Caco-2 (cell line): ENCODE measurements around the gene ROS1. TPM values are rescaled to one million over a fixed set of nuclear protein-coding genes. Genes with fewer than 3 reads are reported as not detected.

Experiments used
- BruUV-seq: library from RNA; stranded (reverse); fragments of 400-500 nt; replicated peaks from 2 replicates; lab custom pipeline; 2021; lab: Mats Ljungman, UMichigan
- CTCF ChIA-PET: fragments of 300-600 bp; sonication (Branson Sonifier 250); formaldehyde crosslinking; loops from one replicate; lab custom pipeline; 2022; ENCODE audit warnings: antibody characterized with exemption; lab: Charles Lee
- POLR2A ChIA-PET: fragments of 300-600 bp; sonication (Branson Sonifier 250); formaldehyde crosslinking; loops from one replicate; lab custom pipeline; 2022; ENCODE audit warnings: antibody characterized with exemption; lab: Charles Lee
- DNase-seq, 2 experiments: peaks; one replicate each; pipeline versions ENCODE4 v3.0.0 to v3.0.0-alpha.2; 2020 to 2022
- H3K27me3 ChIP-seq: replicated peaks from 2 replicates; pipeline ENCODE4 v1.6.0; 2011; ENCODE audit warnings: low read length; ENCODE audit not compliant: control insufficient read depth, insufficient read depth
- H3K36me3 ChIP-seq: 2 replicates; pipeline ENCODE4 v1.5.1; 2011; ENCODE audit warnings: low read length; ENCODE audit not compliant: control insufficient read depth, insufficient read depth
- H3K4me1 ChIP-seq: fragments of 250-450 bp; sonication (Bioruptor Pico); 2 replicates; pipeline ENCODE4 v1.5.1; 2020; ENCODE audit warnings: mild to moderate bottlenecking
- H3K4me3 ChIP-seq: 2 replicates; pipeline ENCODE4 v1.5.1; 2011; ENCODE audit warnings: low read depth, mild to moderate bottlenecking, control low read depth, low read length
- H3K9me3 ChIP-seq: fragments of 250-450 bp; sonication (Bioruptor Pico); 2 replicates; pipeline ENCODE4 v1.5.1; 2020; ENCODE audit warnings: mild to moderate bottlenecking, moderate library complexity
- H3K27ac Mint-ChIP-seq: one replicate; pipeline ENCODE4 v1.8.0; 2022; ENCODE audit warnings: mixed read lengths; ENCODE audit not compliant: unreplicated experiment
- H3K27me3 Mint-ChIP-seq: one replicate; pipeline ENCODE4 v1.8.0; 2022; ENCODE audit warnings: mixed read lengths; ENCODE audit not compliant: insufficient read depth, unreplicated experiment
- H3K36me3 Mint-ChIP-seq: one replicate; pipeline ENCODE4 v1.8.0; 2022; ENCODE audit warnings: mild to moderate bottlenecking, mixed read lengths; ENCODE audit not compliant: insufficient read depth, unreplicated experiment
- H3K4me1 Mint-ChIP-seq: one replicate; pipeline ENCODE4 v1.8.0; 2022; ENCODE audit warnings: low read depth, mixed read lengths; ENCODE audit not compliant: unreplicated experiment
- H3K4me3 Mint-ChIP-seq: one replicate; pipeline ENCODE4 v1.8.0; 2022; ENCODE audit warnings: mild to moderate bottlenecking, moderate library complexity, mixed read lengths; ENCODE audit not compliant: unreplicated experiment
- H3K9me3 Mint-ChIP-seq: one replicate; pipeline ENCODE4 v1.8.0; 2022; ENCODE audit warnings: mixed read lengths; ENCODE audit not compliant: unreplicated experiment
- intact Hi-C: fragments of 100-400 bp; cut with micrococcal nuclease; formaldehyde crosslinking; loops from one replicate; pipeline ENCODE4 v1.10.0; 2022; ENCODE audit not compliant: unreplicated experiment
- total RNA-seq: library from RNA; stranded (reverse); gene quantifications from 2 replicates; pipeline ENCODE4 v1.2.3, GENCODE V29; 2022
- TF ChIP-seq, protein P1 (sequence below), 2 experiments: fragments of 200-600 bp in 1 of 2; IDR thresholded peaks; 1 replicate in 1 of 2; 2 replicates in 1 of 2; pipeline versions ENCODE4 v1.5.1 to v1.8.0; 2011 to 2022; ENCODE audit warnings: antibody characterized with exemption in 1 of 2, control low read depth in 1 of 2, inconsistent platforms in 1 of 2, low read depth in 1 of 2, low read length in 1 of 2, mild to moderate bottlenecking in 1 of 2, moderate library complexity in 1 of 2; ENCODE audit not compliant: insufficient read depth in 1 of 2, severe bottlenecking in 1 of 2, unreplicated experiment in 1 of 2

Gene ROS1
- total RNA-seq, 1 experiment from 2014 or later, result 0.16 TPM

- Histone ChIP-seq H3K9me3 (no peaks in the 10 kb centered on the region), H3K4me1 (no peaks in the 10 kb centered on the region), H3K36me3 (no peaks in the 10 kb centered on the region), H3K27me3 (no peaks in the 10 kb centered on the region), H3K4me3 (no peak overlapping the region)
- H3K27me3 Mint-ChIP-seq, result peaks cover 5% of the 10 kb centered on the region
- TF ChIP-seq, protein P1, sequence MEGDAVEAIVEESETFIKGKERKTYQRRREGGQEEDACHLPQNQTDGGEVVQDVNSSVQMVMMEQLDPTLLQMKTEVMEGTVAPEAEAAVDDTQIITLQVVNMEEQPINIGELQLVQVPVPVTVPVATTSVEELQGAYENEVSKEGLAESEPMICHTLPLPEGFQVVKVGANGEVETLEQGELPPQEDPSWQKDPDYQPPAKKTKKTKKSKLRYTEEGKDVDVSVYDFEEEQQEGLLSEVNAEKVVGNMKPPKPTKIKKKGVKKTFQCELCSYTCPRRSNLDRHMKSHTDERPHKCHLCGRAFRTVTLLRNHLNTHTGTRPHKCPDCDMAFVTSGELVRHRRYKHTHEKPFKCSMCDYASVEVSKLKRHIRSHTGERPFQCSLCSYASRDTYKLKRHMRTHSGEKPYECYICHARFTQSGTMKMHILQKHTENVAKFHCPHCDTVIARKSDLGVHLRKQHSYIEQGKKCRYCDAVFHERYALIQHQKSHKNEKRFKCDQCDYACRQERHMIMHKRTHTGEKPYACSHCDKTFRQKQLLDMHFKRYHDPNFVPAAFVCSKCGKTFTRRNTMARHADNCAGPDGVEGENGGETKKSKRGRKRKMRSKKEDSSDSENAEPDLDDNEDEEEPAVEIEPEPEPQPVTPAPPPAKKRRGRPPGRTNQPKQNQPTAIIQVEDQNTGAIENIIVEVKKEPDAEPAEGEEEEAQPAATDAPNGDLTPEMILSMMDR (IDR thresholded peaks at IDR 0.05; ENCODE audit: insufficient read depth in 1 of 2, low read depth in 1 of 2, low read length in 1 of 2, severe bottlenecking in 1 of 2, unreplicated experiment in 1 of 2), result peak; percentile 42 to 72
- peak in 1 of 2 experiments; percentile 6 for DNase-seq
- H3K27ac Mint-ChIP-seq, result no peak overlapping the region
- H3K4me1 Mint-ChIP-seq, result no peaks in the 10 kb centered on the region
- H3K9me3 Mint-ChIP-seq, result no peaks in the 10 kb centered on the region
- POLR2A ChIA-PET, result no interaction called here
- CTCF ChIA-PET, result interaction anchor here (1.2 kb wide), 1 partner anchor 34 kb away, joined by 3 read pairs; no protein-coding TSS in a partner anchor
- intact Hi-C loops, result loop anchor here (1.0 to 5.0 kb wide), 4 partner anchors 36 to 435 kb away; no protein-coding TSS in a partner anchor
- H3K36me3 Mint-ChIP-seq, result no peaks in the 10 kb centered on the region
- BruUV-seq, result no TSS peak
- no peak overlapping the region for H3K4me3 Mint-ChIP-seq
Measured at GRCh38 chr6:117317261-117317660, 108.5 kb downstream of the ROS1 start.

DNA sequence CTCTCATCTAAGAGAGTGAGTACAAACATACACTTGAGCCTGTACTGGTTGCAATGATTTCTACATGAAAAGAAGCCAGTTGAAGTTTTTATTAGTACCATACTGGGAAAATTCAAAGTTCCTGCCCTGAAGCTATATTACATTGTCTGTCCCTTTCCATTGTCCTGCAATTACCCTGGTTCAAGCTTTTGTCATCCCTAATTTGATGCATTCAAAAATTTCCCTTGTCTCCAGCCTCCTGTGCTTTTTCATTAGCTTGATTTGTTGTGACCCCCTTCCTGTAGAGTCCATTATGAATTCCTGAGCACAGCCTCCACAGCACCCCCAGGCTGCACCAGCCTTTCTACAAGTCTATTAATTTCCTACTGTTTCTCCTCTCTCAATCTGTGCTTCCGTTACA is 114.0 kb downstream of the ROS1 start:
- H3K27ac Mint-ChIP-seq, result no peak overlapping the region
- no TSS peak for BruUV-seq
- H3K4me3 Mint-ChIP-seq, result no peak overlapping the region
- Histone ChIP-seq H3K4me3 (no peak overlapping the region), H3K4me1 (no peaks in the 10 kb centered on the region), H3K9me3 (no peaks in the 10 kb centered on the region), H3K36me3 (no peaks in the 10 kb centered on the region), H3K27me3 (no peaks in the 10 kb centered on the region; the same call in 1 of the 2 replicates)
- CTCF ChIA-PET, result no interaction called here
- POLR2A ChIA-PET, result no interaction called here
- DNase-seq, result no peak
- H3K36me3 Mint-ChIP-seq, result no peaks in the 10 kb centered on the region
- H3K9me3 Mint-ChIP-seq, result no peaks in the 10 kb centered on the region
- H3K27me3 Mint-ChIP-seq, result peaks cover 7% of the 10 kb centered on the region
- intact Hi-C loops, result no loop called here
- TF ChIP-seq, protein P1 (IDR thresholded peaks at IDR 0.05; ENCODE audit: insufficient read depth in 1 of 2, low read depth in 1 of 2, low read length in 1 of 2, severe bottlenecking in 1 of 2, unreplicated experiment in 1 of 2), result no peak
- no peaks in the 10 kb centered on the region for H3K4me1 Mint-ChIP-seq

DNA sequence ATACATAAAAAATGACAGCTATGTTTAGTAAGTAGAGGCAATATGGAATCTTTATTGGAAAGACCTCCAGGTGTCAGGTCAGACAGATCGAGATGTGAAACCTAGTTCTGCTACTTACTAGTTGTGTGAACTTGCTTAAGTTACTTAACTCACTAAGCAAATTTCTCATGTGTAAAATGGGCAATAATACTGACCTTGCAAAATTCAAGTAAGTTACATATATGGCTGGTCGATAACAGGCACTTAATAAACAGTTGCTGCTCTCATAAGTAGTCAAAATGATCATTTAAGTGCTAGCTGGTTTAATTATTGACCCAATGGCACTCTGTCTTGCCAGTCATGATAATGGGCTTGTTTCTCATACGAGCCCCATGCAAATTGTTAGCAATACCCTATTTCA is 114.4 kb downstream of the ROS1 start:
- H3K36me3 Mint-ChIP-seq, result no peaks in the 10 kb centered on the region
- TF ChIP-seq, protein P1 (IDR thresholded peaks at IDR 0.05; ENCODE audit: insufficient read depth in 1 of 2, low read depth in 1 of 2, low read length in 1 of 2, severe bottlenecking in 1 of 2, unreplicated experiment in 1 of 2), result no peak
- DNase-seq, result no peak
- ChIA-PET CTCF (no interaction called here), POLR2A (no interaction called here)
- no peak overlapping the region for H3K27ac Mint-ChIP-seq
- H3K4me3 Mint-ChIP-seq, result no peak overlapping the region
- no peaks in the 10 kb centered on the region for H3K9me3 Mint-ChIP-seq
- BruUV-seq, result no TSS peak
- intact Hi-C loops, result no loop called here
- H3K9me3 ChIP-seq, result no peaks in the 10 kb centered on the region
- no peaks in the 10 kb centered on the region for H3K36me3 ChIP-seq
- no peaks in the 10 kb centered on the region; the same call in 1 of the 2 replicates for H3K27me3 ChIP-seq
- H3K27me3 Mint-ChIP-seq, result peaks cover 7% of the 10 kb centered on the region
- H3K4me1 ChIP-seq, result no peaks in the 10 kb centered on the region
- H3K4me1 Mint-ChIP-seq, result no peaks in the 10 kb centered on the region
- H3K4me3 ChIP-seq, result no peak overlapping the region
